ENCODE data around the gene TRIM8. TPM values are rescaled to one million over a fixed set of nuclear protein-coding genes. Genes with fewer than 3 reads are reported as not detected.

Gene TRIM8
- total RNA-seq, 1 experiment from 2014 or later: 36.3 TPM

DNA sequence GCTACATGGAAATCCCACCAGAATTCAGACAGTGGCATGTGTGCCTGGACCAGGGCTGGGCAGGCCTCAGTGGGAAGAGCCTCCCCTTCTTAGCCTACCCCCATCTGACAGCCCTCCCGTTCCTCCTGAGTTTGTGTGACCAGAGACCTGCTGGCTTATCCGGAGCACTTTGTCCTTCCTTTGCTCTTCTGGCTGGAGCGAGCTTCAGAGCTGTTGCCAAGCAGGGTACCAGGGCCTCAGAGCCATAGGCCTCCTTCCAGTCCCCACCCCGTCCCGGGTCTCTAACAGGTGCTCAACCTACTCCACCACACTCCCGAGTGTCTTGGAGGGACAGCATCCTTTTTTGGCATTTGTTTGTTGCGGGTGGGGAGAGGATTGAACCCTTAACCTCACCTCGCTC, 26.5 kb upstream of the TRIM8 start (continued):
- TF ChIP-seq FOXK1 (CRISPR knock-in tag; IDR thresholded peaks at IDR 0.05) (no peak), SMAD4 (CRISPR knock-in tag; IDR thresholded peaks at IDR 0.05) (no peak), GRHL2 (CRISPR knock-in tag; IDR thresholded peaks at IDR 0.05; ENCODE audit: insufficient replicate concordance, severe bottlenecking) (no peak), TCF7 (CRISPR knock-in tag; IDR thresholded peaks at IDR 0.05; ENCODE audit: low read depth) (no peak), ATF1 (CRISPR knock-in tag; IDR thresholded peaks at IDR 0.05) (no peak), MXD4 (CRISPR knock-in tag; IDR thresholded peaks at IDR 0.05; ENCODE audit: borderline replicate concordance) (no peak)

GRCh38 chr10:102619281-102619981, 24.8 kb upstream of the TRIM8 start:
- ATAC-seq: no peak

More at GRCh38 chr10:102619281-102619981, 24.8 kb upstream of the TRIM8 start:
- no peaks in the 10 kb centered on the region for H3K27me3 Mint-ChIP-seq (ENCODE audit: low read depth)
- peaks cover 11% of the 10 kb centered on the region for H3K4me1 Mint-ChIP-seq
- TF ChIP-seq HMGA2 (CRISPR knock-in tag; IDR thresholded peaks at IDR 0.05) (no peak), ZNF512 (CRISPR knock-in tag; IDR thresholded peaks at IDR 0.05; ENCODE audit: borderline replicate concordance) (no peak), NR3C1 (CRISPR knock-in tag; conservative IDR thresholded peaks at IDR 0.05; ENCODE audit: low read depth) (no peak), ETV6 (CRISPR knock-in tag; IDR thresholded peaks at IDR 0.05) (no peak), USF2 (CRISPR knock-in tag; IDR thresholded peaks at IDR 0.05) (no peak), ELF4 (CRISPR knock-in tag; IDR thresholded peaks at IDR 0.05; ENCODE audit: low read depth) (no peak), NR1H2 (CRISPR knock-in tag; IDR thresholded peaks at IDR 0.05) (no peak), SMAD3 (CRISPR knock-in tag; IDR thresholded peaks at IDR 0.05; ENCODE audit: borderline replicate concordance) (no peak), ZNF317 (CRISPR knock-in tag; IDR thresholded peaks at IDR 0.05; ENCODE audit: borderline replicate concordance, low read depth) (no peak), SP1 (CRISPR knock-in tag; conservative IDR thresholded peaks at IDR 0.05) (no peak), SOX15 (CRISPR knock-in tag; IDR thresholded peaks at IDR 0.05) (no peak), ERG (CRISPR knock-in tag; IDR thresholded peaks at IDR 0.05) (no peak), ZNF219 (CRISPR knock-in tag; IDR thresholded peaks at IDR 0.05; ENCODE audit: borderline replicate concordance) (no peak), CREM (CRISPR knock-in tag; IDR thresholded peaks at IDR 0.05) (no peak), GRHL2 (CRISPR knock-in tag; IDR thresholded peaks at IDR 0.05; ENCODE audit: insufficient replicate concordance, severe bottlenecking) (no peak), ZNF671 (CRISPR knock-in tag; IDR thresholded peaks at IDR 0.05) (no peak)
- TF ChIP-seq, protein P1, sequence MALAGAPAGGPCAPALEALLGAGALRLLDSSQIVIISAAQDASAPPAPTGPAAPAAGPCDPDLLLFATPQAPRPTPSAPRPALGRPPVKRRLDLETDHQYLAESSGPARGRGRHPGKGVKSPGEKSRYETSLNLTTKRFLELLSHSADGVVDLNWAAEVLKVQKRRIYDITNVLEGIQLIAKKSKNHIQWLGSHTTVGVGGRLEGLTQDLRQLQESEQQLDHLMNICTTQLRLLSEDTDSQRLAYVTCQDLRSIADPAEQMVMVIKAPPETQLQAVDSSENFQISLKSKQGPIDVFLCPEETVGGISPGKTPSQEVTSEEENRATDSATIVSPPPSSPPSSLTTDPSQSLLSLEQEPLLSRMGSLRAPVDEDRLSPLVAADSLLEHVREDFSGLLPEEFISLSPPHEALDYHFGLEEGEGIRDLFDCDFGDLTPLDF (CRISPR knock-in tag; IDR thresholded peaks at IDR 0.05): no peak
- ChIA-PET POLR2A (interaction anchor here (0.5 to 1.0 kb wide), 2 partner anchors 9 to 1297 kb away, joined by 3 read pairs; no protein-coding TSS in a partner anchor), CTCF (interaction anchor here (0.6 to 1.8 kb wide), 6 partner anchors 8 to 448 kb away, joined by 3 to 4 read pairs (median 3); no protein-coding TSS in a partner anchor)
- no peaks in the 10 kb centered on the region; the same call in 1 of the 2 replicates for H3K36me3 Mint-ChIP-seq
- no peak overlapping the region for H3K4me3 Mint-ChIP-seq
- DNase-seq (ENCODE audit: low spot score): no peak
- no peak overlapping the region for H3K27ac Mint-ChIP-seq
- H3K9me3 Mint-ChIP-seq: no peaks in the 10 kb centered on the region

Data from WTC11 (cell line).